AG09309 (cell line): ENCODE measurements around the gene HIVEP3.

ENCODE experiments used
- DNase-seq: peaks from one replicate; pipeline ENCODE4 v3.0.0-alpha.2; 2010; ENCODE audit warnings: low read depth
- H3K4me3 ChIP-seq: 2 replicates; pipeline ENCODE4 v1.5.1; 2011; ENCODE audit warnings: mild to moderate bottlenecking, low read depth, low read length, moderate library complexity; ENCODE audit not compliant: control insufficient read depth
- CTCF ChIP-seq: IDR thresholded peaks from 2 replicates; pipeline ENCODE4 v1.5.1; 2011; ENCODE audit warnings: mild to moderate bottlenecking, low read depth, low read length, inconsistent platforms; ENCODE audit not compliant: insufficient read depth, control insufficient read depth; ENCODE audit errors: missing control alignments

Gene HIVEP3

GRCh38 chr1:41631154-41631553, 287.6 kb downstream of the HIVEP3 start:
- DNase-seq = no peak
- no peak for TF ChIP-seq CTCF
- no peak overlapping the region for H3K4me3 ChIP-seq

GRCh38 chr1:41629571-41629970, 289.2 kb downstream of the HIVEP3 start:
- no peak overlapping the region for H3K4me3 ChIP-seq
- peak; percentile 76 for DNase-seq
- TF ChIP-seq CTCF = no peak

- no peak for DNase-seq
- no peak for TF ChIP-seq CTCF
- H3K4me3 ChIP-seq = no peak overlapping the region
Observed at GRCh38 chr1:41629141-41629540, 289.6 kb downstream of the HIVEP3 start.

GRCh38 chr1:41627491-41628280, 291.0 kb downstream of the HIVEP3 start:
- no peak for DNase-seq
- no peak for TF ChIP-seq CTCF
- H3K4me3 ChIP-seq = no peak overlapping the region

- DNase-seq = no peak
- H3K4me3 ChIP-seq = no peak overlapping the region
- no peak for TF ChIP-seq CTCF
Observed at GRCh38 chr1:41626616-41627375, 291.9 kb downstream of the HIVEP3 start.

- no peak for TF ChIP-seq CTCF
- no peak for DNase-seq
- H3K4me3 ChIP-seq = no peak overlapping the region
Observed at GRCh38 chr1:41626146-41626545, 292.6 kb downstream of the HIVEP3 start.

- no peak for DNase-seq
- TF ChIP-seq CTCF = no peak
- H3K4me3 ChIP-seq = no peak overlapping the region
Observed at GRCh38 chr1:41623736-41624135, 295.0 kb downstream of the HIVEP3 start.
